HepG2 (cell line): Measurements from ENCODE around the gene FUT6. TPM values are rescaled to one million over a fixed set of nuclear protein-coding genes. Genes with fewer than 3 reads are reported as not detected.
A peak's percentile ranks its signal among the peaks of the same experiment; 100 is the strongest.

Experiments
- AKAP8 ChIP-seq: sonication (generic); formaldehyde crosslinking; IDR thresholded peaks from 2 replicates; pipeline ENCODE4 v1.5.1; 2020; ENCODE audit warnings: mild to moderate bottlenecking, missing genetic modification reagents
- FOXA1 ChIP-seq, 2 experiments: fragments of 450-650 bp in 1 of 2; sonication (generic) in 1 of 2; formaldehyde crosslinking in 1 of 2; IDR thresholded peaks; 2 replicates each; pipeline versions ENCODE4 v1.4.0 to v1.6.1; 2016 to 2020; ENCODE audit warnings: missing genetic modification reagents in 1 of 2
- NCOA5 ChIP-seq: sonication (generic); formaldehyde crosslinking; IDR thresholded peaks from 2 replicates; pipeline ENCODE4 v1.4.0; 2020; ENCODE audit warnings: missing genetic modification reagents
- NFATC3 ChIP-seq: sonication (generic); formaldehyde crosslinking; IDR thresholded peaks from 2 replicates; pipeline ENCODE4 v1.5.1; 2020; ENCODE audit warnings: mild to moderate bottlenecking, missing genetic modification reagents
- NRL ChIP-seq: sonication (generic); formaldehyde crosslinking; IDR thresholded peaks from 2 replicates; pipeline ENCODE4 v1.5.0; 2020; ENCODE audit warnings: missing genetic modification reagents, mild to moderate bottlenecking, moderate library complexity, borderline replicate concordance
- RFX5 ChIP-seq: IDR thresholded peaks from 2 replicates; pipeline ENCODE4 v1.6.1; 2011; ENCODE audit warnings: low read depth, low read length, improper control_type of control experiment
- SIX1 ChIP-seq: sonication (generic); formaldehyde crosslinking; IDR thresholded peaks from 2 replicates; pipeline ENCODE4 v1.4.0; 2020; ENCODE audit warnings: missing genetic modification reagents, borderline replicate concordance
- TCF12 ChIP-seq, 2 experiments: fragments of 450-650 bp in 1 of 2; sonication (generic) in 1 of 2; formaldehyde crosslinking in 1 of 2; IDR thresholded peaks; 2 replicates each; pipeline versions ENCODE4 v1.6.1 to v1.8.0; 2017 to 2022; ENCODE audit warnings: antibody characterized with exemption in 1 of 2, mild to moderate bottlenecking in 1 of 2, missing genetic modification reagents in 1 of 2, moderate library complexity in 1 of 2
- TCF7L2 ChIP-seq: IDR thresholded peaks from 2 replicates; pipeline ENCODE4 v1.6.1; 2011; ENCODE audit warnings: mild to moderate bottlenecking, low read depth, low read length, moderate library complexity
- ZFP37 ChIP-seq: sonication (generic); formaldehyde crosslinking; IDR thresholded peaks from 2 replicates; pipeline ENCODE4 v1.4.0; 2020; ENCODE audit warnings: missing genetic modification reagents, borderline replicate concordance
- ZNF446 ChIP-seq: sonication (generic); formaldehyde crosslinking; IDR thresholded peaks from 2 replicates; pipeline ENCODE4 v1.5.0; 2020; ENCODE audit warnings: mild to moderate bottlenecking, missing genetic modification reagents
- polyA plus RNA-seq, 8 experiments: library from polyadenylated mRNA; depleted of rRNA in 3 of 8; stranded (reverse) in 7 of 8; unstranded in 1 of 8; fragments of >200 nt; fragmentation: Illumina TruSeq in 4 of 8; extraction: Trizol in 4 of 8; gene quantifications; 2 replicates each; pipeline versions ENCODE4 v1.2.1 to v1.2.3, GENCODE V29; 2011 to 2016; ENCODE audit warnings: low read depth in 4 of 8, missing spikeins in 1 of 8, mixed read lengths in 1 of 8; ENCODE audit not compliant: insufficient read depth in 1 of 8
- total RNA-seq, 5 experiments: library from RNA; depleted of rRNA; stranded (reverse); fragments of >200 nt; fragmentation: Illumina TruSeq; extraction: Trizol; gene quantifications; 2 replicates each; pipeline ENCODE4 v1.2.3, GENCODE V29; 2016; ENCODE audit warnings: low read depth in 1 of 5
- TF ChIP-seq, protein P1 (sequence below): sonication (generic); formaldehyde crosslinking; IDR thresholded peaks from 2 replicates; pipeline ENCODE4 v1.8.1; 2023; ENCODE audit warnings: mild to moderate bottlenecking, missing genetic modification reagents
- TF ChIP-seq, protein P2 (sequence below): sonication (generic); formaldehyde crosslinking; IDR thresholded peaks from 2 replicates; pipeline ENCODE4 v1.5.1; 2020; ENCODE audit warnings: mild to moderate bottlenecking, missing genetic modification reagents, borderline replicate concordance
- TF ChIP-seq, protein P3 (sequence below): sonication (generic); formaldehyde crosslinking; IDR thresholded peaks from 2 replicates; pipeline ENCODE4 v1.8.1; 2023; ENCODE audit warnings: mild to moderate bottlenecking, inconsistent platforms, moderate library complexity, missing genetic modification reagents, borderline replicate concordance
- TF ChIP-seq, protein P4 (sequence below): IDR thresholded peaks from 2 replicates; pipeline ENCODE4 v1.6.1; 2016; ENCODE audit warnings: missing biosample characterization, missing genetic modification reagents, low read depth
- TF ChIP-seq, protein P5 (sequence below): sonication (generic); formaldehyde crosslinking; IDR thresholded peaks from 2 replicates; pipeline ENCODE4 v1.4.0; 2020; ENCODE audit warnings: mild to moderate bottlenecking, missing genetic modification reagents

Gene FUT6
- total and polyA plus RNA-seq, 2 of the 13 experiments (the other 11 are each of a cell fraction or from before 2014, with no cell fraction given) = 8.2 to 27.7 TPM

DNA sequence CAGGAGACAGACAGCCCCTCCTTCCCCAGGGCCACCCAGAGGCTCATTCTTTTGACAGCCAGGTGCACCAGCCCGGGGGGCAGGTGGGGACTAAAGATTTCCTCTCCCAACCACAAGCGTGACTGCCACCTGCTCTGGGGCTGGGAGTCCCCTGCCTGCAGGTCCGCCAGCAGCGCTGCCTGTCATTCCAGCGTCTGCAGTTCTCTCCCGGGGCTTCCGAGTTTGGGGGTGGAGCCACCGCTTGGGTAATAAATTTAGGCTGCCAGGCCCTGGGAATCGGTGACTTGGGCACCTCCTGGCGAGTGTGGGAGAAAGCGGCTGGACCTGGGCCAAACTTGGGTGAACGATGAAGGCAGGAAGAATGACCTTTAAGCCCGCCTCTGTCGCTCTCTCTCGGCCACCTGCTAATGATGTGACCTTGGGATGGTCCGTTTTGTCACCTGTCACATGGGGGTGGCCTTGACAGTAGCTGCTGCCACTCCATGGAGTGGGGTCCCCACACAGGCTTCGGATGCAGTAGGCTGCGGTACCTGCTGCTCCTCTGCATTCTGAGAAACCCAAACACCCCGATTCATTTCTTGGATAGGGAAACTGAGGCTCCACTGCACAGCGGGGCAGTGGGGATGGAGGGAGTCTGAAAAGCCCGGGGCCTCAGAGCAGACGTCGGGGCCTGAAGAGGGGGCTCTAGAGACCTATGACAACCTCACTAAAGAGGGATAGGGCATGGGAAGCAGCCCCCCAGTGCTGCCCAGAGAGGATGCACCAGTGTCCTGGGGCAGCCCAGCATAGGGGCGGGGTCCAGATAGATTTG, 12.8 kb downstream of the FUT6 start (continued):
- TF ChIP-seq, protein P1, sequence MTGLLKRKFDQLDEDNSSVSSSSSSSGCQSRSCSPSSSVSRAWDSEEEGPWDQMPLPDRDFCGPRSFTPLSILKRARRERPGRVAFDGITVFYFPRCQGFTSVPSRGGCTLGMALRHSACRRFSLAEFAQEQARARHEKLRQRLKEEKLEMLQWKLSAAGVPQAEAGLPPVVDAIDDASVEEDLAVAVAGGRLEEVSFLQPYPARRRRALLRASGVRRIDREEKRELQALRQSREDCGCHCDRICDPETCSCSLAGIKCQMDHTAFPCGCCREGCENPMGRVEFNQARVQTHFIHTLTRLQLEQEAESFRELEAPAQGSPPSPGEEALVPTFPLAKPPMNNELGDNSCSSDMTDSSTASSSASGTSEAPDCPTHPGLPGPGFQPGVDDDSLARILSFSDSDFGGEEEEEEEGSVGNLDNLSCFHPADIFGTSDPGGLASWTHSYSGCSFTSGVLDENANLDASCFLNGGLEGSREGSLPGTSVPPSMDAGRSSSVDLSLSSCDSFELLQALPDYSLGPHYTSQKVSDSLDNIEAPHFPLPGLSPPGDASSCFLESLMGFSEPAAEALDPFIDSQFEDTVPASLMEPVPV (CRISPR knock-in tag) = no peak
- TF ChIP-seq, protein P2, sequence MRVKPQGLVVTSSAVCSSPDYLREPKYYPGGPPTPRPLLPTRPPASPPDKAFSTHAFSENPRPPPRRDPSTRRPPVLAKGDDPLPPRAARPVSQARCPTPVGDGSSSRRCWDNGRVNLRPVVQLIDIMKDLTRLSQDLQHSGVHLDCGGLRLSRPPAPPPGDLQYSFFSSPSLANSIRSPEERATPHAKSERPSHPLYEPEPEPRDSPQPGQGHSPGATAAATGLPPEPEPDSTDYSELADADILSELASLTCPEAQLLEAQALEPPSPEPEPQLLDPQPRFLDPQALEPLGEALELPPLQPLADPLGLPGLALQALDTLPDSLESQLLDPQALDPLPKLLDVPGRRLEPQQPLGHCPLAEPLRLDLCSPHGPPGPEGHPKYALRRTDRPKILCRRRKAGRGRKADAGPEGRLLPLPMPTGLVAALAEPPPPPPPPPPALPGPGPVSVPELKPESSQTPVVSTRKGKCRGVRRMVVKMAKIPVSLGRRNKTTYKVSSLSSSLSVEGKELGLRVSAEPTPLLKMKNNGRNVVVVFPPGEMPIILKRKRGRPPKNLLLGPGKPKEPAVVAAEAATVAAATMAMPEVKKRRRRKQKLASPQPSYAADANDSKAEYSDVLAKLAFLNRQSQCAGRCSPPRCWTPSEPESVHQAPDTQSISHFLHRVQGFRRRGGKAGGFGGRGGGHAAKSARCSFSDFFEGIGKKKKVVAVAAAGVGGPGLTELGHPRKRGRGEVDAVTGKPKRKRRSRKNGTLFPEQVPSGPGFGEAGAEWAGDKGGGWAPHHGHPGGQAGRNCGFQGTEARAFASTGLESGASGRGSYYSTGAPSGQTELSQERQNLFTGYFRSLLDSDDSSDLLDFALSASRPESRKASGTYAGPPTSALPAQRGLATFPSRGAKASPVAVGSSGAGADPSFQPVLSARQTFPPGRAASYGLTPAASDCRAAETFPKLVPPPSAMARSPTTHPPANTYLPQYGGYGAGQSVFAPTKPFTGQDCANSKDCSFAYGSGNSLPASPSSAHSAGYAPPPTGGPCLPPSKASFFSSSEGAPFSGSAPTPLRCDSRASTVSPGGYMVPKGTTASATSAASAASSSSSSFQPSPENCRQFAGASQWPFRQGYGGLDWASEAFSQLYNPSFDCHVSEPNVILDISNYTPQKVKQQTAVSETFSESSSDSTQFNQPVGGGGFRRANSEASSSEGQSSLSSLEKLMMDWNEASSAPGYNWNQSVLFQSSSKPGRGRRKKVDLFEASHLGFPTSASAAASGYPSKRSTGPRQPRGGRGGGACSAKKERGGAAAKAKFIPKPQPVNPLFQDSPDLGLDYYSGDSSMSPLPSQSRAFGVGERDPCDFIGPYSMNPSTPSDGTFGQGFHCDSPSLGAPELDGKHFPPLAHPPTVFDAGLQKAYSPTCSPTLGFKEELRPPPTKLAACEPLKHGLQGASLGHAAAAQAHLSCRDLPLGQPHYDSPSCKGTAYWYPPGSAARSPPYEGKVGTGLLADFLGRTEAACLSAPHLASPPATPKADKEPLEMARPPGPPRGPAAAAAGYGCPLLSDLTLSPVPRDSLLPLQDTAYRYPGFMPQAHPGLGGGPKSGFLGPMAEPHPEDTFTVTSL = no peak
- TF ChIP-seq ZFP37 (CRISPR knock-in tag) (no peak; the same call in 1 of the 2 replicates), NFATC3 (CRISPR knock-in tag) (no peak), RFX5 (no peak), AKAP8 (peak; percentile 86; the same call in 1 of the 2 replicates), SIX1 (CRISPR knock-in tag) (no peak; the same call in 1 of the 2 replicates), TCF7L2 (no peak), TCF12 (IDR thresholded peaks at IDR 0.05) (no peak), TCF12 (CRISPR knock-in tag; IDR thresholded peaks at IDR 0.05) (no peak), NCOA5 (CRISPR knock-in tag) (no peak), FOXA1 (IDR thresholded peaks at IDR 0.05) (no peak), FOXA1 (CRISPR knock-in tag; IDR thresholded peaks at IDR 0.05) (no peak), NRL (no peak), ZNF446 (CRISPR knock-in tag) (no peak)
- TF ChIP-seq, protein P3, sequence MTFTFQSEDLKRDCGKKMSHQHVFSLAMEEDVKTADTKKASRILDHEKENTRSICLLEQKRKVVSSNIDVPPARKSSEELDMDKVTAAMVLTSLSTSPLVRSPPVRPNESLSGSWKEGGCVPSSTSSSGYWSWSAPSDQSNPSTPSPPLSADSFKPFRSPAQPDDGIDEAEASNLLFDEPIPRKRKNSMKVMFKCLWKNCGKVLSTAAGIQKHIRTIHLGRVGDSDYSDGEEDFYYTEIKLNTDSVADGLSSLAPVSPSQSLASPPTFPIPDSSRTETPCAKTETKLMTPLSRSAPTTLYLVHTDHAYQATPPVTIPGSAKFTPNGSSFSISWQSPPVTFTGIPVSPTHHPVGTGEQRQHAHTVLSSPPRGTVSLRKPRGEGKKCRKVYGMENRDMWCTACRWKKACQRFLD = no peak
- TF ChIP-seq, protein P4, sequence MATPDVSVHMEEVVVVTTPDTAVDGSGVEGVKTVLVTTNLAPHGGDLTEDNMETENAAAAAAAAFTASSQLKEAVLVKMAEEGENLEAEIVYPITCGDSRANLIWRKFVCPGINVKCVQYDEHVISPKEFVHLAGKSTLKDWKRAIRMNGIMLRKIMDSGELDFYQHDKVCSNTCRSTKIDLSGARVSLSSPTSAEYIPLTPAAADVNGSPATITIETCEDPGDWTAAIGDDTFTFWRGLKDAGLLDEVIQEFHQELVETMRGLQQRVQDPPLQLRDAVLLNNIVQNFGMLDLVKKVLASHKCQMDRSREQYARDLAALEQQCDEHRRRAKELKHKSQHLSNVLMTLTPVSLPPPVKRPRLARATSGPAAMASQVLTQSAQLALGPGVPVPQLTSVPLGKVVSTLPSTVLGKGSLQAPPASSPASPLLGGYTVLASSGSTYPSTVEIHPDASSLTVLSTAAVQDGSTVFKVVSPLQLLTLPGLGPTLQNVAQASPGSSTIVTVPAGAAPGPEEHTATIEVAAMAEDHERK (CRISPR knock-in tag) = no peak
- TF ChIP-seq, protein P5, sequence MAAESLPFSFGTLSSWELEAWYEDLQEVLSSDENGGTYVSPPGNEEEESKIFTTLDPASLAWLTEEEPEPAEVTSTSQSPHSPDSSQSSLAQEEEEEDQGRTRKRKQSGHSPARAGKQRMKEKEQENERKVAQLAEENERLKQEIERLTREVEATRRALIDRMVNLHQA (CRISPR knock-in tag) = no peak
